NCI-H510A treated with DMSO at 0.1 percent for 48 hours (cell line): ENCODE results near the gene ACR.
A peak's percentile ranks its signal among the peaks of the same experiment; 100 is the strongest.
"Not testable (repeated sequence)": the region's sequence is repeated elsewhere in the genome, so short reads cannot be mapped to it uniquely, and the experiment has no call there.

Experiments used
- DNase-seq: peaks from one replicate; lab custom pipeline; 2025; lab: John Stamatoyannopoulos, UW

ACR gene

DNA sequence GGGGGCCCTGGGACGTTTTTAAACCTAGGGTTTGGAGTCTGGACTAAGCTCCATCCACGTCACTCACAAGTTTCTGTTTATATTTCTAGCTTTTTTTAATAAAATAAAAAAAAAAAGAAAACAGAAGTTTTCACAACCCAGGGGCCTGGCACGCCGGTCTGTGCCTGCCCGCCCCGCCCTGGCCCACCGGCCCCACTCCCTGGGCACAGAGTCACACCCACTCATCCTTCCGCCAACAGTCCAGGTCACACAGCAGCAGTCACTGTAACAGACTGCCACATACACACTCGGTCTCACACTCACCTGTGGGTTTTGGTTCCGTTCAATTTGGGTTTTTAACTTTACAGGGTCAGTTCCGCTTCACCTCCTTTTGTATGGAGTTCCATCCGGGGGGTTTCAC is 5.3 kb upstream of the ACR start:
- DNase-seq: no peak

DNA sequence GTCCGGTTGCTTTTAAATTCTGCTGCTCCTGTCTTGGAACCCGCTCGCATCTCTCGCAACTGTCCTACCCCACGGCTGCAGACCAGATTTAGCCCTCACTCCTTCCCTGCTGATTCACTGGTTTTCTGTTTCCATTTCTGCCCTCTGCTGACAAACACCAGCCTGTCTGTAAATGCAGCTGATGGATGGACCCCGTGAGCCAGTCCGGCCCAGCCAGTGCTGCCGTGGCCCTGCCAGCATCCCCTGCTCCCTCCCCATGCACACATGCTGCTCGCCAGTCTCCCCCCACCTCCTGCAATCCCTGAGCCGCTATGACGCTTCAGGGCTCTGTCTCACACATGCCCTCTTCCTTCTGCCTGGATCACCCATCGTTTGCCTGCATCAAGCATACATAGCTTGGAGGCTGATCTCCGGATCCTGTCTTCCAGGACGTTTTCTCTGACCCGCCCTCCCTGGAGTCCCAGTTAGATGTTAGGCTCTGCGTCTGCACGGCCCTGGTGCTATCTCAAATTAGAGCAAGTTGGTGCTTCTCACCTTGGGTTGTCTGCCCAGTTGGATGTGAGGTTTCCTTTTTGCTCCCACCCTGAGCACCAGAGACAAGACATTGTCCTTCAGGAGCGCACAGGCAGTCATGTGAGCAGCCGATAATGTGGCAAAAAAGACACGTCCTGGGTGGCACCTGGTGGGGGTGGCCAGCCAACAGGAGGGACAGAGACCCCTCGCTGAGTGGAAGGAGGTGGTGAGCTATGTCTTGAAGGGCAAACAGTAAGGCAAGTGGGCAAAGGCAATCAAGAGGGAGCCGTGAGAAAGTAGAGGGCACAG is 4.3 kb upstream of the ACR start:
- DNase-seq: no peak

DNA sequence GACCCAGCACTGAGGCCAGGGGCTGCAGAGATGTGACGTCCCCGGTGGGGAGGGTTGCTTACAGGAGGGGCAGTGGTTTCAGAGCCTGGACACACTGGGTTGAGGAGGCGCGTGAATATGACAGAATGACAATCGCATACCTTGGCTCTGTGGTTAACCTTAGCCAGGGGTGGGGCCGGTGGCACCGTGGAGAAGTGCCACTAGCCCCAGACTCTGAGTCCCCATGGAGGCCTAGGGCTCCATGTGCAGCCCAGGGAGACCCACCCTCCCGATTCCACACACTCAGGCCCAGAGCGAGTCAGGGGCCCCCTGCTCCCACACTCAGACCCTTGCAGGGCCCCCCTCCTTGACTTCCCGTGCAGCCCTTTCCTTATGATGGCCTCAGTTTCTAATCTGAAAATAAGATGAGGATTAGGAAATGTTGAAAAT is 3.6 kb upstream of the ACR start:
- DNase-seq: no peak

DNA sequence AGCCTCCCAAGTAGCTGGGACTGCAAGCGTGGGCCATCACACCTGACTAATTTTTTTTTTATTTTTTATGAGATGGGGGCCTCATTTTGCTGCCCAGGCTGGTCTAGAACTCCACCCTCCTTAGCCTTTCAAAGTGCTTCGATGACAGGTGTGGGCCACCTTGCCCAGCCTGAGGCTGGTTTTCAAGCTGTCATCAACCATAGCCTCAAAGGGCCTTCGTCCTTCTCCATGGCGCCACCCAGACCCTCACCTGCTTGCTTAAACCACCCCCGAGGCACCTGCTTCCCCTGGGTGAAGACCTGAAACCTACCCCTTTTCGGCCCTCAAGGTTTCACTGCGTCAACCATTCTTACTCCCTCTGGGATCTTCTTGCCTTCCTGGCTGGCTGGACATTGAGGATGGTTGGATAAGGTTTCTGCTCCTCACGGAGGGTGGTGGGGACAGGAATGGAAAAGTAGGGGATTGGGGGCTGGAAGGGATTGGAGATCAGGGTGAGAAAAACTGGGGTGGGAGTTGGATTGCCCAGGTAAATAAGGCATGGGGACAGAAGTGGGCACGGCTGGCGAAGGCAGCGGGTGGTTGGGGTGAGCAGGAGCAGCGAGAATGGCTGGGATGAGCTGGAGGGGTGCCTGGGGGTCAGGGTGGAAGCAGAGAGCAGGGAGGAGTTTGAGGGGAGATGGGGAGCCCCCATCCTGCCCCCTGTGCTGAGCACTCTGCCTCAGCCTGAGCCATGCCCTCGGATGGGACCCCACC is 2.8 kb upstream of the ACR start:
- DNase-seq: no peak

DNA sequence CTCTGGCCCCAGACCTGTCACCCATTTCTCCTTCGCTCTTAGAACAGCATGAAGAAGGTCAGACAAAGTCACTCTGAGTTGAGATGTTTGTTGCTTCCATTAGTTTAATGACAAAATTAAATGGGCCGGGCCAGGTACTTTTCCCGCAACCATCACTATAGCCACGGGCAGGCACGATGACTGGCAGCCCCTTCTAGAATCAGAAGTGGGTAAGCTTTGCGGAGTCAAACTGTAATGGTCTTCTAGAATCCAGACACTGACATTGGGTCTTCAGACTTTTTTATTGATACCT is 2.3 kb upstream of the ACR start:
- no peak for DNase-seq

DNA sequence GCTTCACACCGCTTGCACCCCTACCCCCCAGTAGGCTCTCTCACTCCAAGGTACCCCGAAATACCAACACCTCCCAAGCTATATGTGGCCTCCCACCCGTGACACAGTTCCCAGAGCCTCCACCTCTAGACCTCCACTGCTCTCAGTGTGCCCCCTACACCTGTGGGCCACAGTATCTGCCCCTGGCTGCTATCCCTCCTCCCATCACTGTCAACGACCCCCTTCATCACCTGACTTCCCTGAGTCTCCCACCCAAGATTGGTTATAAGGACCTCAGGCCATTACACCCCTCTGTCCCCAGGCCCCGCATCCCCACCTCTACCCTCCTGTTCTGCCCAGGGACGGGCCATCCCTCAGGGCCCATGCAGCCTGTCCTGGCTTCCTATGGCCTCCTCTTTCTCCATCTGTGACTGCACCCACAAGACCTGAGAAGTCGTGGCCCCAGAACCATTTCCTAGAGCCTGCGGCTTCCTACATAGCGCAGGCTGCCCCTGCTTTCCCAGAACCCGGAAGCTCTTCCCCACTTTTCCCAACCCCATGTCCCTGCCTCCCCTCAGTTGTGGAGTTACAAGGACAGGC is 734 bp downstream of the ACR start:
- no peak for DNase-seq

DNA sequence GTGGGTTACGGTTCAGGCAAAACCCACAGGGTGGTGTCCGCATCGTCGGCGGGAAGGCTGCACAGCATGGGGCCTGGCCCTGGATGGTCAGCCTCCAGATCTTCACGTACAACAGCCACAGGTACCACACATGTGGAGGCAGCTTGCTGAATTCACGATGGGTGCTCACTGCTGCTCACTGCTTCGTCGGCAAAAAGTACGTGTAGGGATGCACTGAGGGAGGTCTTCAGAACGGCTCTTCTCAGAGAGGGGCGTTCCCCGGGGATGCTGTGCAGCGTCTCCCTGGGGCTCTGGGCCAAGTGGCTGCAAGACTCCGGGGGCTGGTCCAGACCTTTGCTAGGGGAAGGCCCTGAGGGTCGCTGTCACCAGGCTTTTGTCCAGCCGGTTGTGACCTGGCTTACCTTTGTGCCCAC is 1.3 kb downstream of the ACR start:
- DNase-seq: no peak

DNA sequence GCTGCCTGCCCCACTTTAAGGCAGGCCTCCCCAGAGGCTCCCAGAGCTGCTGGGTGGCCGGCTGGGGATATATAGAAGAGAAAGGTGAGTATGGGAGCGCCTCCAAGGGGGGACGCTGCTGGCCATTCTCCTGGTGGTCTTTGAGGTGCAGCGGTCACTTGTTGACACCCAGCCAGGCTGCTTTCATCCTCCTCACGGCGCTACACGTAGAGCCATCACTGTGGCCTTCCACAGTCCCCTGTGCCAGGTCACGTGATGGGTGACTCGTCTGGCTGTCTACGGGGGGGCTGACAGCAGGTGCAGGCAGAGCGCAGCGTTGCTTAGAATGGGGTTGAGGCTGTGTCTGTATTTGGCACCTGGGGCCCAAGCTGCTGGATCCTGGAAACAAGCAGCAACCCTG is 1.9 kb downstream of the ACR start:
- DNase-seq: no peak

DNA sequence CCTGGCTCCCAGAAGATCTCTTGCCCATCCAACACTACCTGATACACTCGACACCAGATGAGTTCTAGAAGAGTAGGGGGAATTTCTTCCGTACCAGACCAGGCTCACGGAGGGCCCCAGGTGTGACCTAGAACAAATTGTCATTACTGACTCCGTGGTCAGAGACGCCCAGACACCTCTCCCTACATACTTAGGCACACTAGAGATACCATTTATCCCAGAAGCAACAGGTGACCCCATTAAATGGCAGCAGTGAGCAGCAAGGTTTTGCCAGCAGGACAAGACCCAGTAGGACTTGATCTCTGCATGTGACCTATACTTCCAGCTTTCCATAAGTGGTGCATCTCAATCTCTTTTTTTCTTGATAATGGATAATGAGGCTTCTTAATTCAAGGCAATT is 2.7 kb downstream of the ACR start:
- not testable (repeated sequence) for DNase-seq

DNA sequence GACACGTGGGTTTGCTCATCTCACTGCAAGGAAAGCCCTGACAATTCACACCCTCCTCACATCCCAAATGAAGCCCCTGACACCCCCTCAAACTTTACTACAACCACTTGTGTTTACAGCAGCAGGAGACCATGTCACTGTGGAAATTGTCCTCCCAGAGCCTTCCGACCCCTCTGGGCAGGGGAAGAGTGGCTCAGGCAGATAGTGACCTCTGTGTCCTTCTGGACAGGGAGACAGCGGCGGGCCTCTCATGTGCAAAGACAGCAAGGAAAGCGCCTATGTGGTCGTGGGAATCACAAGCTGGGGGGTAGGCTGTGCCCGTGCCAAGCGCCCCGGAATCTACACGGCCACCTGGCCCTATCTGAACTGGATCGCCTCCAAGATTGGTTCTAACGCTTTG is 6.4 kb downstream of the ACR start:
- DNase-seq: not testable (repeated sequence)

DNA sequence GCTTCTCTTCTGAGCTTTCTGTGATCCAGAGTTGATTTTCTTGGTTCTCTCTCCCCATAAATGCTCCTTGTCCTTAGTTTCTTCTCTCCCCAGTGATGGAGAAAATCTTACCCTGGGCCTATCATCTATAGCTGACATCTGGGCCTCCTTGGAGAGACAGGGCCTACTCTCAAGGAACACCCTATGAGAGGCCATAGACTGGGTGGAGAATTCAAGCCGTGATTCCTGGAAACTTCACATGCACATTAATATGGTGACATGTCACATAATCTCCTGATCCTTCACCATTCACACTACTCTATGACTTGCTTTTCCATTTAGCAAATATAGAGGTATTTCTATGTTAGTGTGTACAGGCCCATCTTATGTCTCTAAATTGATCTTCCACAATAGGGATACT is 9.5 kb downstream of the ACR start:
- DNase-seq: not testable (repeated sequence)

DNA sequence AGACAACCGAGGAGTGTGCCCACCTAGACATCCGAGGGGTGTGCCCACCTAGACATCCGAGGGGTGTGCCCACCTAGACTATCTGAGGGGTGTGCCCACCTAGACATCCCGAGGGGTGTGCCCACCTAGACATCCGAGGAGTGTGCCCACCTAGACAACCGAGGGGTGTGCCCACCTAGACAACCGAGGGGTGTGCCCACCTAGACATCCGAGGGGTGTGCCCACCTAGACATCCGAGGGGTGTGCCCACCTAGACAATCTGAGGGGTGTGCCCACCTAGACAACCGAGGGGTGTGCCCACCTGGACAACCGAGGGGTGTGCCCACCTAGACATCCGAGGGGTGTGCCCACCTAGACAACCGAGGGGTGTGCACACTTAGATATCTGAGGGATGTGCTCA is 10.6 kb downstream of the ACR start:
- DNase-seq: not testable (repeated sequence)

DNA sequence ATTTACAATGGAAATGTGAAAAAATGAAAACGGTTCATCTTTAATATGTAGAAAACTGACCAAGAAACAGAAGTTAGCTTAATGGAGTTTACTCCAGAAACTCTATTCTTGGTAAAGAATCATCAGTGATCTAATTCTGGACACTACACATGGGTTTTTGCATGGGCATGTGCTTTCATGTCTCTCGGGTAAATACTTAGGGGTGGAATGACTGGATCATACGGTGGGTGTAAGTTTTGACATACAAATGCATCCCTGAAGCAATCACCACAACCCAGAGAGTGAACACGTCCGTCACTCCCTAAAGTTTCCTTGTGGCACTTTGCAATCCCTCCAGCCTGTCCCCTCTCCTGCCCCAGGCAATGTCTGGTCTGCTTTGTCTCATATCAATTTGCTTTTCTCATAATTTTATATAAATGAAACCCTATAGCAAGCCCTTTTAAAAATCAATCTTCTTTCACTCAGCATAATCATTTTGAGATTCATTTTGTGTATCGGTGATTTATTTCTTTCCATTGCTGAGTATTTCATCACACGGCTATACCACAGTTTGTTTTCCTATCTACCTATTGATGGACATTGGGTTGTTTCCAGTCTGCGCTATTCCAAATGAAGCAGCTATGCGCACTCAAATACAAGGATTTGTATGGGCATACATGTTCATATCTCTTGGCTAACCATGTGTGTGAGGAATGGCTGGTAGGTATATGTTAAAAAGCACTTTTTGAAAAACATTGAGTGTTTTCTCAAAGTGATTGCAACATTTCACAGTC is 11.5 kb downstream of the ACR start:
- not testable (repeated sequence) for DNase-seq

DNA sequence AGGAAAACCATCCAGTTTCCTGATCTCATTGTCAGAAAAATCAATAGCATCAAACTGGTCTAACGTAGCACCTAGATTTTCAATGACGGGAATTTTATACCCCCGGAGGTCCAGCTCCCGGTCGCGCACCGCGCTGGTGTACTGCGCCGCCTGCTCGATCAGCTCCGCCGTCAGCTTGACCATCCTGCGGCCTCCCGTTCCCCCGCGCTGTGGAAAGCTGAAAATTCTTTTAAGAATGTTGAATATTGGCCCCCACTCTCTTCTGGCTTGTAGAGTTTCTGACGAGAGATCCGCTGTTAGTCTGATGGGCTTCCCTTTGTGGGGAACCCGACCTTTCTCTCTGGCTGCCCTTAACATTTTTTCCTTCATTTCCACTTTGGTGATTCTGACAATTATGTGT is 17.2 kb downstream of the ACR start:
- not testable (repeated sequence) for DNase-seq

DNA sequence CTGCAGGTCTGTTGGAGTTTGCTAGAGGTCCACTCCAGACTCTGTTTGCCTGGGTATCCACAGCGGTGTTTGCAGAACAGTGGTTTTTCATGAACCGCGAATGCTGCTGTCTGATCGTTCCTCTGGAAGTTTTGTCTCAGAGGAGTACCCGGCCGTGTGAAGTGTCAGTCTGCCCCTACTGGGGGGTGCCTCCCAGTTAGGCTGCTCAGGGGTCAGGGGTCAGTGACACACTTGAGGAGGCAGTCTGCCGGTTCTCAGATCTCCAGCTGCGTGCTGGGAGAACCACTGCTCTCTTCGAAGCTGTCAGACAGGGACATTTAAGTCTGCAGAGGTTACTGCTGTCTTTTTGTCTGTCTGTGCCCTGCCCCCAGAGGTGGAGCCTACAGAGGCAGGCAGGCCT is 18.4 kb downstream of the ACR start:
- DNase-seq: not testable (repeated sequence)

DNA sequence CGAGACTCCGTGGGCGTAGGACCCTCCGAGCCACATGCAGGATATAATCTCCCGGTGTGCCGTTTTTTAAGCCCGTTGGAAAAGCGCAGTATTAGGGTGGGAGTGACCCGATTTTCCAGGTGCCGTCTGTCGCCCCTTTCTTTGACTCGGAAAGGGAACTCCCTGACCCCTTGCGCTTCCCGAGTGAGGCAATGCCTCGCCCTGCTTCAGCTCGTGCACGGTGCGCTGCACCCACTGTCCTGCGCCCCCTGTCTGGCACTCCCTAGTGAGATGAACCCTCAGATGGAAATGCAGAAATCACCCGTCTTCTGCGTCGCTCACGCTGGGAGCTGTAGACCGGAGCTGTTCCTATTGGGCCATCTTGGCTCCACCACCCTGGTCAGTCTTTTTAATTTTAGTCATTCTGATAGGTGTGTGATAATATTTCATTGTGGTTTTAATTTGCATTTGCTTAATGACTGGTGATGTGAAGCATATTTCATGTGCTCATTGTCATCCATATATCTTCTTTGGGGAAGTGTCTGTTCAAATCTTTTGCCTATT is 19.0 kb downstream of the ACR start:
- DNase-seq: peak; percentile 12

DNA sequence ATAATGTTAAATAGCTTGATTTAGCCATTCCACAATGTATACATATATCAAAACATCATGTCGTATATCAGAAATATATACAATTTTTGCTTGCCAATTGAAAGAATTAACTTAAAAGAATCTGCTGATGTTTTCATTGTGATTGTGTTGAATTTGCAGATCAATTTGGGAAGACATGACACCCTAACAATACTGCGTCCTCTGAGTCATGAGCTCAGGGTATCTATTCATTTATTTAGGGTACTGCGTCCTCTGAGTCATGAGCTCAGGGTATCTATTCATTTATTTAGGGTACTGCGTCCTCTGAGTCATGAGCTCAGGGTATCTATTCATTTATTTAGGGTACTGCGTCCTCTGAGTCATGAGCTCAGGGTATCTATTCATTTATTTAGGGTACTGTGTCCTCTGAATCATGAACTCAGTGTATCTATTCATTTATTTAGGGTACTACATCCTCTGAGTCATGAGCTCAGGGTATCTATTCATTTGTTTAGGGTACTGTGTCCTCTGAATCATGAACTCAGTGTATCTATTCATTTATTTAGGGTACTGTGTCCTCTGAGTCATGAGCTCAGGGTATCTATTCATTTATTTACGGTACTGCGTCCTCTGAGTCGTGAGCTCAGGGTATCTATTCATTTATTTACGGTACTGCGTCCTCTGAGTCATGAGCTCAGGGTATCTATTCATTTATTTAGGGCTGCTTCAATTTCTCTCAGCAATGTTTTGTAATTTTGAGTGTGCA is 21.8 kb downstream of the ACR start:
- not testable (repeated sequence) for DNase-seq

DNA sequence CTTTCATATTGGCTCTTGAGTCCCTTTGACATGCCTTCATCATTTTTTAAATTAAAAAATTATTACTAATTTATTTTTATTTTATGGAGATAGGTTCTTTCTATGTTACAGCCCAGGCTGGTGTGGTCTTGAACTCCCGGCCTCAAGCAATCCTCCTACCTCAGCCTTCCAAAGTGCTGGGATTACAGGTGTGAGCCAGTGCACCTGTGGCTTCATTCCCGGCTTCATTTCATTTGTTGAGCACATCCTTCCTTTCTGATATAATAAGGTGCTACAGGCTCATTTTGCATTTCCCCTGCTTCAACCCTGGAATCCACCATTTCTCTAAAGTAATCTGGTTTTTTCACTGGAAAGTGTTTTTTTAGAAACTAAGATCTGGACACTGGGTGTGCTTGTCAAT is 23.8 kb downstream of the ACR start:
- DNase-seq: not testable (repeated sequence)

DNA sequence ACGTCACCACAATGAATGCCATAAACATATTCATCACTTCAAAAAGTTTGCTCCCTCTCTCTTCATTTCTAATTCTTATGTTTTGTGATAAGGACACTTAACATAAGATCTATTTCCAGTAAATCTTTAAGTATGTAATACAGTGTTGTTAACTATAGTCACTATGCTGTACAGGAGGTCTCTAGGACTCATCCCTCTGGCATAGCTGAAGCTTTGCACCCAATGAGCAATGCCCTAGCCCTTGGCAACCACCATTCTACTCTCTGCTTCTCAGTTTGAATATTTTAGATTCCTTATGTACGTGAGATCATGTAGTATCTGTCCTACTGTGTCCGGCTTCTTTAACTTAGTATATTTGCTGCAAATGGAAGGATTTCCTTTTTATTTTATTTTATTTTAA is 26.3 kb downstream of the ACR start:
- not testable (repeated sequence) for DNase-seq

DNA sequence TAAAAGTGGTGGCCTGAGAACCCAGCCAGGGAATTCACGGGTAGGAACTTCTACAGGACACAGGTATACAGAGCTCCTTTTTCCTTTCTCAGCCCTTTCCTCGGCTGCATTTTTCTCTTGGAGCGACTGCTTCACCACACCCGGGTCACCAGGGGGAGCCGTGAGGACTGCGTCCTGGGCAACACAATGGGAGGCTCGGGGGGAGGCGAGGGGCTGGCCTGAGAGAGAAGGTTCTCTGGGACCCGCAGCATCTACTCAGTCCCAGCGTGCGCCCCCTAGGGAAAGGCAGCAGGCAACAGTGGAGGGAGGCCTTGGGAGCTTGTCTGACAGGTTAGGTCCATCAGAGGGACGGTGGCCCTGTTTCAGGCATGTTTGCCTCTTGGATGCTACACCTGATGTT is 37.1 kb downstream of the ACR start:
- not testable (repeated sequence) for DNase-seq

DNA sequence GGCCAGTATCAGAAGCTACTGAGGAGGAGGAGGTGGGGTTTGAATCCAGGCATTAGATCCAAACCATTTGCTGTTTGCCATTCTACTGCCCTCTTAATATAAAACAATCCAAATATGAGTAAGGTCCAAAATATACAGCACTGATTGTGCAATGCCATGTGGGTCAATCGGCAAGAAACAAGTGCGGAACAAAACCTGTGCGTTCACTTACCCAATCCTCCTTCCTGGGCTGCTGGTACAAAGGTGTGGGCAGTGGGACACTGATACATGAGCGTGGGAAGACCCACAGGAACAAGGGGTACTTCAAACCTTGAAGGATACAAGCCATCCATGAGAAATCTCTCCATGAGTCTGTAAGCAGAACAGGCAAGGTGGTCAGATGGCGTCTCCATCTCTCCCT is 39.6 kb downstream of the ACR start:
- not testable (repeated sequence) for DNase-seq
